ENCODE measurements around the gene ERBB4.

ERBB4 gene

DNA sequence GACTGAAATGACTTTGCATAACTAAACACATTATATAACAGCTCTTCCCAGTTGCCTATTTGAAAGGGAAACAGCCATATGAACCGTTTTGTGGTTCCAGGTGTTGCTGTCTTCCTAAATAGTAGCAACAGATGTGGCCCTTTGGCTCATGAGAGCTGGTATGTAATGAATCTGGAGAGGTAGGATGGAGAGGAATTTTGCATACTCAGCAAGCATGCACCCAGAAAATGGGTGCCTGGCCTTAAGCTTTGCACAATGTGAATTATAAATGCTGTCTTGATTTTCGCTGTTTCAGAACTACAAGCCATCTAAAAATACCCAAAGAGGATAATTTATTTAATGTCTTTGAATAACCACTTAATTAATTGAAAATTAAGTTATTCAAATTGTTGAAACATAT, 15.6 kb upstream of the ERBB4 start:
- H3K27me3 ChIP-seq (ENCODE audit: control insufficient read depth, low read length) = no peaks in the 10 kb centered on the region
- no peak overlapping the region for H3K27ac ChIP-seq (ENCODE audit: low read depth, low read length)
- no peaks in the 10 kb centered on the region for H4K20me1 ChIP-seq (ENCODE audit: control insufficient read depth, insufficient read depth, low read depth, low read length)
- no peaks in the 10 kb centered on the region for H3K36me3 ChIP-seq (ENCODE audit: control insufficient read depth, low read length)
- no peaks in the 10 kb centered on the region for H3K9me2 ChIP-seq (replicated peaks; ENCODE audit: control insufficient read depth, low read length)
- no peak for TF ChIP-seq EZH2phosphoT487 (IDR thresholded peaks at IDR 0.05; ENCODE audit: borderline replicate concordance, low read length)
- TF ChIP-seq, protein P1, sequence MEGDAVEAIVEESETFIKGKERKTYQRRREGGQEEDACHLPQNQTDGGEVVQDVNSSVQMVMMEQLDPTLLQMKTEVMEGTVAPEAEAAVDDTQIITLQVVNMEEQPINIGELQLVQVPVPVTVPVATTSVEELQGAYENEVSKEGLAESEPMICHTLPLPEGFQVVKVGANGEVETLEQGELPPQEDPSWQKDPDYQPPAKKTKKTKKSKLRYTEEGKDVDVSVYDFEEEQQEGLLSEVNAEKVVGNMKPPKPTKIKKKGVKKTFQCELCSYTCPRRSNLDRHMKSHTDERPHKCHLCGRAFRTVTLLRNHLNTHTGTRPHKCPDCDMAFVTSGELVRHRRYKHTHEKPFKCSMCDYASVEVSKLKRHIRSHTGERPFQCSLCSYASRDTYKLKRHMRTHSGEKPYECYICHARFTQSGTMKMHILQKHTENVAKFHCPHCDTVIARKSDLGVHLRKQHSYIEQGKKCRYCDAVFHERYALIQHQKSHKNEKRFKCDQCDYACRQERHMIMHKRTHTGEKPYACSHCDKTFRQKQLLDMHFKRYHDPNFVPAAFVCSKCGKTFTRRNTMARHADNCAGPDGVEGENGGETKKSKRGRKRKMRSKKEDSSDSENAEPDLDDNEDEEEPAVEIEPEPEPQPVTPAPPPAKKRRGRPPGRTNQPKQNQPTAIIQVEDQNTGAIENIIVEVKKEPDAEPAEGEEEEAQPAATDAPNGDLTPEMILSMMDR (IDR thresholded peaks at IDR 0.05; ENCODE audit: low read depth, low read length, poor library complexity, severe bottlenecking) = no peak
- no peak overlapping the region for H3K4me3 ChIP-seq (ENCODE audit: low read length)
- H3F3A ChIP-seq (ENCODE audit: control insufficient read depth, insufficient read depth) = no peaks in the 10 kb centered on the region
- H3K9me3 ChIP-seq (ENCODE audit: control insufficient read depth, insufficient read depth, low read length) = no peaks in the 10 kb centered on the region
- no peaks in the 10 kb centered on the region for H3K79me2 ChIP-seq (ENCODE audit: control insufficient read depth, low read length)
- H3K4me1 ChIP-seq (ENCODE audit: control insufficient read depth, low read length) = no peaks in the 10 kb centered on the region
- H3K4me2 ChIP-seq (ENCODE audit: low read length) = no peak overlapping the region

DNA sequence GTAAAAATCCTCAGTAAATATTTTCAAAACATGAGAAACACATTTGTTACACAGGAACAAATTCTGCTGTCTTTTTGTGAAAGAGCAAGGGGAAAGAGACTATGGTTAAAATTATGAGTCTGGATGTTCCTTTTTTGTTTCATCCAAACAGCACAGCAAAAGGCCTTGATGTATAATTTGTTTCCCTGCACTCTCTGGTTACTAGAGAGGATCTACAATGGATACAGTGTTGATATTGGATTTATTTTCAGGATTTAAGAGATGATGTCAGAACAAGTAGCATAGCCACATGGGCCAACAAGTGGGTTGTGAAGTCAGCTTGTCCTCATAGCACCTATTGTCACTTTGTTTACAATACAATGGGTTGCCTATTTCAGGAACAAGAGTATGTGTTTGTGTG, 11.3 kb upstream of the ERBB4 start:
- no peaks in the 10 kb centered on the region for H3K4me1 ChIP-seq (ENCODE audit: control insufficient read depth, low read length)
- H4K20me1 ChIP-seq (ENCODE audit: control insufficient read depth, insufficient read depth, low read depth, low read length) = no peaks in the 10 kb centered on the region
- H3K9me3 ChIP-seq (ENCODE audit: control insufficient read depth, insufficient read depth, low read length) = no peaks in the 10 kb centered on the region
- H3K27me3 ChIP-seq (ENCODE audit: control insufficient read depth, low read length) = no peaks in the 10 kb centered on the region
- no peak overlapping the region for H3K4me2 ChIP-seq (ENCODE audit: low read length)
- no peaks in the 10 kb centered on the region for H3K9me2 ChIP-seq (replicated peaks; ENCODE audit: control insufficient read depth, low read length)
- no peaks in the 10 kb centered on the region for H3F3A ChIP-seq (ENCODE audit: control insufficient read depth, insufficient read depth)
- H3K27ac ChIP-seq (ENCODE audit: low read depth, low read length) = no peak overlapping the region
- no peaks in the 10 kb centered on the region for H3K36me3 ChIP-seq (ENCODE audit: control insufficient read depth, low read length)
- TF ChIP-seq, protein P1 (IDR thresholded peaks at IDR 0.05; ENCODE audit: low read depth, low read length, poor library complexity, severe bottlenecking) = no peak
- TF ChIP-seq EZH2phosphoT487 (IDR thresholded peaks at IDR 0.05; ENCODE audit: borderline replicate concordance, low read length) = no peak
- H3K4me3 ChIP-seq (ENCODE audit: low read length) = no peak overlapping the region
- no peaks in the 10 kb centered on the region for H3K79me2 ChIP-seq (ENCODE audit: control insufficient read depth, low read length)

DNA sequence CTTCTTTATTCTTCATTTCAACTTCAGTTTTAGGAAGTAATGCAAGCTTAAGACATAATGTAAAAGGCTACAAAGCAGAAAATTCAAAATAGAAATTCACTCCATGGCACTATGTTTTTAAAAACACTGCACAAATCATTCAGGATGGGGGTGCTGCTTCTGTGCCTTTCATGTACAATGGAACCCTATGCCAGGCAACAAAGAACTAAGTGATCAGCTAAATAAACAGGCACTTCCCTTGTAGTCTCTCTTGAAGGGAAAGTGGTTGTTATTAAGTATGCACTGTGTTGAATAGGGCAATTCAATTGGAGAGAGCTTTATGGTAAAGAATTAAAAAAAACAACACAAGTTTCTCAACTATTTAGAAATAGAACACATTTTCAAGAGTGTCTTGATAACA, 10.9 kb upstream of the ERBB4 start:
- TF ChIP-seq, protein P1 (IDR thresholded peaks at IDR 0.05; ENCODE audit: low read depth, low read length, poor library complexity, severe bottlenecking) = no peak
- no peak for TF ChIP-seq EZH2phosphoT487 (IDR thresholded peaks at IDR 0.05; ENCODE audit: borderline replicate concordance, low read length)
- no peak overlapping the region for H3K4me3 ChIP-seq (ENCODE audit: low read length)
- no peaks in the 10 kb centered on the region for H3K79me2 ChIP-seq (ENCODE audit: control insufficient read depth, low read length)
- no peaks in the 10 kb centered on the region for H3K9me3 ChIP-seq (ENCODE audit: control insufficient read depth, insufficient read depth, low read length)
- H3K9me2 ChIP-seq (replicated peaks; ENCODE audit: control insufficient read depth, low read length) = no peaks in the 10 kb centered on the region
- H3K4me1 ChIP-seq (ENCODE audit: control insufficient read depth, low read length) = no peaks in the 10 kb centered on the region
- no peak overlapping the region for H3K4me2 ChIP-seq (ENCODE audit: low read length)
- H3K27ac ChIP-seq (ENCODE audit: low read depth, low read length) = no peak overlapping the region
- no peaks in the 10 kb centered on the region for H3F3A ChIP-seq (ENCODE audit: control insufficient read depth, insufficient read depth)
- no peaks in the 10 kb centered on the region for H3K27me3 ChIP-seq (ENCODE audit: control insufficient read depth, low read length)
- H4K20me1 ChIP-seq (ENCODE audit: control insufficient read depth, insufficient read depth, low read depth, low read length) = no peaks in the 10 kb centered on the region
- H3K36me3 ChIP-seq (ENCODE audit: control insufficient read depth, low read length) = no peaks in the 10 kb centered on the region

DNA sequence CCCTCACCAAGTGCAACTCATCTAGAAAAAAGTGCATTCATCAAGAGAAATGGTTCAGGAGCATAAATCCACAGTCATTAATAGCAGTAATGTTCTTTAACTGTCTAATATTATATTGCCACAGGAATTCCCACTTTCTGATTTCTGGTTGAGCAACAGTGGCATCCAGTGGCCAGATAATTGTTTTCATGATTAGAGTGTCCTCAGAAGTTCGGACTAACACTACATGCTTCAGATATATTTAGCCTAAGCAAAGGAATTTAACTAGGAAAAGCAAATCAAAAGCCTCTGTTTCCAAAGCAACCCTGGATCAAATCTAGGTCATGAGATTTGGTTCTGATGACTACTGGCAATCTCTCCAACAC, 9.8 kb upstream of the ERBB4 start:
- Histone ChIP-seq H3K4me1 (ENCODE audit: control insufficient read depth, low read length) (no peaks in the 10 kb centered on the region), H3F3A (ENCODE audit: control insufficient read depth, insufficient read depth) (no peaks in the 10 kb centered on the region), H3K36me3 (ENCODE audit: control insufficient read depth, low read length) (no peaks in the 10 kb centered on the region), H3K27me3 (ENCODE audit: control insufficient read depth, low read length) (no peaks in the 10 kb centered on the region), H3K4me2 (ENCODE audit: low read length) (no peak overlapping the region), H3K4me3 (ENCODE audit: low read length) (no peak overlapping the region), H4K20me1 (ENCODE audit: control insufficient read depth, insufficient read depth, low read depth, low read length) (no peaks in the 10 kb centered on the region), H3K79me2 (ENCODE audit: control insufficient read depth, low read length) (no peaks in the 10 kb centered on the region), H3K9me2 (replicated peaks; ENCODE audit: control insufficient read depth, low read length) (no peaks in the 10 kb centered on the region), H3K9me3 (ENCODE audit: control insufficient read depth, insufficient read depth, low read length) (no peaks in the 10 kb centered on the region), H3K27ac (ENCODE audit: low read depth, low read length) (no peak overlapping the region)
- no peak for TF ChIP-seq EZH2phosphoT487 (IDR thresholded peaks at IDR 0.05; ENCODE audit: borderline replicate concordance, low read length)
- TF ChIP-seq, protein P1 (IDR thresholded peaks at IDR 0.05; ENCODE audit: low read depth, low read length, poor library complexity, severe bottlenecking) = no peak

Measured in DOHH2 (cell line).